Fibroblast of lung (primary cell): ENCODE measurements around the gene MFSD6L.

Experiments
- EZH2 ChIP-seq: IDR thresholded peaks from 2 replicates; pipeline ENCODE4 v1.5.1; 2012; ENCODE audit warnings: low read length, control low read depth, mild to moderate bottlenecking; ENCODE audit errors: missing control alignments
- TF ChIP-seq, protein P1 (sequence below), 2 donors: IDR thresholded peaks in 1 of 2; conservative IDR thresholded peaks in 1 of 2; 1 replicate in 1 of 2; 2 replicates in 1 of 2; pipeline ENCODE4 v1.5.1; 2011 to 2012; ENCODE audit warnings: low read length in 2 of 2, control low read depth in 1 of 2, inconsistent platforms in 1 of 2, low read depth in 1 of 2, mild to moderate bottlenecking in 1 of 2

DNA sequence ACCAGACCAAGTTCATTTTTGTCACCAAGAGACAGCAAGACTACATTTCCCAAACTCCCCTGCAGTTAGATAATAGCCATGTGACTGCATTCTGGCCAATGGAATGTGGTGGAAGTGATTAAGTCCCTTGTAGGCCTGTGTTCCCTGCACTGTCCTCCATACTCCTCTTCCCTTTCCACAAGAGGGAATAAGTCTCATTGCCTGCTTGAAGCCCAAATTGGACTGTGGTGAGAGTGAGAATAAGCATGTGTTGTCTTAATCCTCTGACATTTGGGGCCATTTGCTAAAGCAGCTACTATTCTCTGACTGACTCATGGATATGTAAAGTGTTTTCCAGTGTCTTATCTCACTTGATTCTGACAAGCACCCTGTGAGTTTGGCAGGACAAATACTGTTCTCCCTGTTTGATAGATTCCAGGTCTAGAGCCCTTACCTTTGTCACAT, 47.6 kb upstream of the MFSD6L start:
- TF ChIP-seq, protein P1, sequence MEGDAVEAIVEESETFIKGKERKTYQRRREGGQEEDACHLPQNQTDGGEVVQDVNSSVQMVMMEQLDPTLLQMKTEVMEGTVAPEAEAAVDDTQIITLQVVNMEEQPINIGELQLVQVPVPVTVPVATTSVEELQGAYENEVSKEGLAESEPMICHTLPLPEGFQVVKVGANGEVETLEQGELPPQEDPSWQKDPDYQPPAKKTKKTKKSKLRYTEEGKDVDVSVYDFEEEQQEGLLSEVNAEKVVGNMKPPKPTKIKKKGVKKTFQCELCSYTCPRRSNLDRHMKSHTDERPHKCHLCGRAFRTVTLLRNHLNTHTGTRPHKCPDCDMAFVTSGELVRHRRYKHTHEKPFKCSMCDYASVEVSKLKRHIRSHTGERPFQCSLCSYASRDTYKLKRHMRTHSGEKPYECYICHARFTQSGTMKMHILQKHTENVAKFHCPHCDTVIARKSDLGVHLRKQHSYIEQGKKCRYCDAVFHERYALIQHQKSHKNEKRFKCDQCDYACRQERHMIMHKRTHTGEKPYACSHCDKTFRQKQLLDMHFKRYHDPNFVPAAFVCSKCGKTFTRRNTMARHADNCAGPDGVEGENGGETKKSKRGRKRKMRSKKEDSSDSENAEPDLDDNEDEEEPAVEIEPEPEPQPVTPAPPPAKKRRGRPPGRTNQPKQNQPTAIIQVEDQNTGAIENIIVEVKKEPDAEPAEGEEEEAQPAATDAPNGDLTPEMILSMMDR (conservative IDR thresholded peaks at IDR 0.05 in 1 of 2, IDR thresholded peaks at IDR 0.05 in 1 of 2; ENCODE audit: low read depth in 1 of 2, low read length in 2 of 2) = no peak
- TF ChIP-seq EZH2 = no peak
